ENCODE data around the gene SCUBE1. TPM values are rescaled to one million over a fixed set of nuclear protein-coding genes. Genes with fewer than 3 reads are reported as not detected.

SCUBE1 gene
- polyA plus RNA-seq, 1 donor from 2014 or later = not detected

DNA sequence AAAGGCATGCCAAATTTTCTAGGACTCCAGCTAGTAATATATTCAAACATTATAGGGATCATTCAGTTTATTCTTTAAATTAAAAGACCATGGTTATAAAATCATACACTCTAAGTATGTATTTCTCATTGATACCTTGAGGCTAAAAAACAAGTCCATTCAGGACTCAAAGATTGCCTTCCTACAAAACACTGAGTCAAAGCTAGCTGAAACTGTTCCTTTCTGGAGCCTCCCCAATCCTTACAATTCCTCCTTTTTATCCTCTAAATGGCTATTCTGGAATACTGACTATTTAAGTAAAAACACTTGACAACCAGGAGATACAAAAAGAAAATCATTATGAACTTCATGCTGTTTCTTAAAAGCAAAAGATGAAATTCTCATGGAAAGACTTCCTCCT is 151.3 kb downstream of the SCUBE1 start:
- H3K4me3 Mint-ChIP-seq = peak overlapping the region in 1 of 4 donors; percentile 37
- peaks cover 4% of the 10 kb centered on the region for H3K27me3 Mint-ChIP-seq
- peaks cover 0 to 3% (median 2%) of the 10 kb centered on the region in 3 donors for H3K4me1 Mint-ChIP-seq
- peak overlapping the region in 1 of 3 donors; percentile 23 for H3K27ac Mint-ChIP-seq
- H3K36me3 Mint-ChIP-seq = no peaks in the 10 kb centered on the region
- peaks cover 0 to 7% (median 0%) of the 10 kb centered on the region in 3 donors for H3K9me3 Mint-ChIP-seq

DNA sequence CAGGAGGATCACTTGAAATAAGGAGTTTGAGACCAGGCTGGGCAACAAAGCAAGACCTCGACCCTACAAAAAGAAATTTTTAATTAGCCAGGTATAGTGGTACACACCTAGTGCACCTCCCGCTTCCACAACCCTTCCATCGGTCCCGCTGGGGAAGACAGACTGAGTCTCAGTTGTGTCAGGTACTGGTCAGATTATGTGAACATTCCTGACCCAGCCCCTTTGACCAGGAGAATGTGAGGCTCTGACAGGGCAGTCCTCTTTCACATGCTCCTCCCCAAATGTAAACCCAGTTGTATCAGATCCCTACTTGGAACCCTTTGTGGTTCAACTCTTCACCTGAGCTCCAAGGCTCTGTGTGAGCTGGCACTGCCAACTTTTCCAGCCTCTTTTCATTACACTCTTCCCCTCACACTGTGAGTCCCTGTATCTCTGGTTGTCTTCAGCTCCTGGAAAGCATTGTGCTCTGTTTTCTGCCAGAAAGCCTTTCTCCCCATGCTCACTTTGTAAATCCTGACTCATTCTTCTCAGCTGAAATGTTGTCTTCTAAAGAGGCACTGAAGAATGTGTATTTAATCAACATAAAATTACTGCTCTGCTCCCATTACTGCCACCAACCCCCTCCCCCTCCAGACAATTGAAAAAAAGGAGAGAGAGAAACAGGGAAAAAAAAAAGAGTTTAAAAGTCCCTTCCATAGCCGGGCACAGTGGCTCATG is 154.2 kb downstream of the SCUBE1 start:
- peaks cover 0 to 7% (median 0%) of the 10 kb centered on the region in 3 donors for H3K9me3 Mint-ChIP-seq
- no peaks in the 10 kb centered on the region for H3K36me3 Mint-ChIP-seq
- peak overlapping the region in 2 of 3 donors; percentile 74 to 84 for H3K27ac Mint-ChIP-seq
- H3K4me3 Mint-ChIP-seq = peak overlapping the region in 3 of 4 donors; percentile 65 to 84 (median 82)
- peaks cover 0 to 7% (median 5%) of the 10 kb centered on the region in 3 donors for H3K4me1 Mint-ChIP-seq
- H3K27me3 Mint-ChIP-seq = peaks cover 1% of the 10 kb centered on the region

DNA sequence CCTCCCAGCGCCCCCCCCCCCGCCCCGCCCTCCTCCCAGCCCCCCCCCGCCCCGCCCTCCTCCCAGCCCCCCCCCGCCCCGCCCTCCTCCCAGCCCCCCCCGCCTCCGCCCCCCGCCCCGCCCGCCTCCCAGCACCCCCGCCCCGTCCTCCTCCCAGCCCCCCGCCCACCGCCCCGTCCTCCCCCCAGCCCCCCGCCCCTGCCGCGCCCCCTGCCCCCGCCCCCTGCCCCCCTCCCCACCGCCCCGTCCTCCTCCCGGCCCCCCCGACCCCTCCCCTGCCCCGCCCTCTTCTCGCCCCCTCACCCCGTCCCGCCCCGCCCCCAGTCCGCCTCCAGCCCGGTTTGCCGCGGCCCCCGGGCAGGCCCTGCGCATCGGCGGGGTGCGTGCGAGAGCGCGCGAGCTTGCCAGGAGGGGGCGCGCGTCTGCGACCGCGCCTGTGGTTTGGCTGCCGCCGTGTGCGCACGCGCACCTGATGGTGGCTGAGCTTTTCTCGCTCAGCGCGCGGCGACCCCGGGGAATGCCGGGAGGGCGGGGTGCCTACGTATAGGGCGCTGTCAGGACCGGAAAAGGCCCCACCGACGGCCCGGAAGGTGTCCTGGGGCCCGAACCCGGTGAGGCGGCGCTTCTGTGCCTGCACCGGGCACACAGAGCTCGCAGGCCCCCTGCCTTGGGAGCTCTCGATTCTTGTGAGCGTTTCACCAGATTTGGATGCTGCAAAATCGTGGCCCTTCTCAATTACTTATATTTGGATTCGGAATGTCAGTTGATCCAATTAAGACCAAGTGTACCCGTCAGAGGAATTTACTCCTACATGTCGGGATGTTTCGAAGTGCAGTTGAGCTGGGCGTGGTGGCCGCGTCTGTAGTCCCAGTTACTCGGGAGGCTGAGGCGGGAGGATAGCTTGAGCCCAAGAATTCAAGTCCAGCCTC is 155.7 kb downstream of the SCUBE1 start:
- Mint-ChIP-seq H3K9me3 (peaks cover 0 to 7% (median 0%) of the 10 kb centered on the region in 3 donors), H3K36me3 (no peaks in the 10 kb centered on the region), H3K4me3 (peak overlapping the region; percentile 81 to 96 (median 92)), H3K4me1 (peaks cover 0 to 8% (median 5%) of the 10 kb centered on the region in 3 donors), H3K27ac (peak overlapping the region; percentile 97 to 100 (median 98)), H3K27me3 (no peaks in the 10 kb centered on the region)

DNA sequence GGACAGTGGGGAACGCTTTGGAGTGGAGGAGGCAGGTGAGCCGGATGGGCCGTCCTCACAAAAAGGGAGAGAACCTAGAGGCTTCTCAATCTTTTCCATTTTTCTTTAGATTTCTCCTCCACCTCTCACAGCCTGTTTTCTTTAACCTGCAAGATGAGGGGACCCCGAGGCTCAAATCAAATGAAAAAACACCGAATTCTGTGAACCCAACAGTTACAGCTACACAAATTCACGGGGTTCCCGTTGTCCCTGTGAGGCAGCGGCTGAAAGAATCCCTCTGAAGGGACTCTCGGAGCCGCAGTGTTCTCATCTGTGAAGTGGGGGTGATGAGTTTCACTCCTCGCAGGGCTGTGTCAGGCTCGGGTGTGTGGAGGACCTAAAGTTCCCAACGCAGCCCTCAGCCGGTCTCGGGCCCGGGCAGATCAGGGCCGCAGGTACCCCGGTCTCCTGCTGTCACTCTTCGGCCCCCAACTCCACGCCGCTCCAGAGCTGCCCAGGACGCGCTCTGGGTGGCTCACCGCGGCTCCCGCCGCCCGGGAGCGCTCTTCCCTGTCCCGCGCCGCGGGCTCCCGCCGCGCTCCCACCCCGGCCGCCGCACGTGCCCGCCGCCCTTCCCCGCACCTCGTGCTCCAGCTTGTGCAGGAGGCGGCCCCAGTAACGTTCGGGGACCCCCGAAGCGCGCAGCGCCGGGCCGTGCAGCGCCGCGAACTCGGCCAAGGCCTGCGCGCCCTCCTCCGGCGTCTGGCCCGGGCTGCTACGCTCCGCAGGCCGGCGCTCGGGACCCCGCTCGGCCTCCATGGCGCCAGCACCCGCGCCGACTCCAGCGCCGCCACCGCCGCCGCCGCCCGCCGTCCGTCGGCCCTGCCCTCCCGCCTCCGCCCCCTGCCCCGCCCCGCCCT is 156.7 kb downstream of the SCUBE1 start, which contains the start of gene TTLL12:
TTLL12 (minus strand) TSS at position 863 of the 899 bp plus-strand sequence; CDS start at position 798, 65 bp downstream.
- Mint-ChIP-seq H3K27ac (peak within 1 kb of the TSS; percentile 97 to 100 (median 98)), H3K4me3 (peak within 1 kb of the TSS; percentile 81 to 96 (median 92)), H3K36me3 (peaks cover 2% of the 10 kb centered on the region), H3K27me3 (no peaks in the 10 kb centered on the region), H3K9me3 (peaks cover 0 to 4% (median 0%) of the 10 kb centered on the region in 3 donors), H3K4me1 (peaks cover 0 to 8% (median 7%) of the 10 kb centered on the region in 3 donors)

DNA sequence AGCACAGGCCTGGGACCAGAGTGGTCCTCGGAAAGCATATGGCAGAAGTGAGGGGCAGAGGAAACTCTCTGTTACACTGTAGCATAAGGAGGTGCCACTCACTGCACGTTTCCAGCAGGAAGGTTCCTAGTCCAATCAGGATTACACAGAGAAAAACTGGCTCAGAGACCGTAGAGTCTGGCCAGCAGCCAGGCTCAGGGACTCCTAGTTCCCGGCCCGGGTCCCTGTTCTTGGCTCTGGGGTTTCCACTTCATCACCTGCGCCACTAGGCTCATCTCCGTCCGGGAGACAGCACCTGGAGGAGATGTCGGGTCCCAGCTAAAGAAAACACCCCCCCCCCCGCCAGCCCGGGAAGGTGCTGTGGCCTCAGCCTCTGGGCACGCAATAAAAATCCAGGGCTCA is 157.3 kb downstream of the SCUBE1 start:
- peak overlapping the region; percentile 55 to 79 (median 73) for H3K4me3 Mint-ChIP-seq
- peaks cover 0 to 8% (median 7%) of the 10 kb centered on the region in 3 donors for H3K4me1 Mint-ChIP-seq
- no peaks in the 10 kb centered on the region for H3K27me3 Mint-ChIP-seq
- H3K27ac Mint-ChIP-seq = peak overlapping the region in 2 of 3 donors; percentile 81 to 92
- H3K36me3 Mint-ChIP-seq = peaks cover 2% of the 10 kb centered on the region
- no peaks in the 10 kb centered on the region for H3K9me3 Mint-ChIP-seq

DNA sequence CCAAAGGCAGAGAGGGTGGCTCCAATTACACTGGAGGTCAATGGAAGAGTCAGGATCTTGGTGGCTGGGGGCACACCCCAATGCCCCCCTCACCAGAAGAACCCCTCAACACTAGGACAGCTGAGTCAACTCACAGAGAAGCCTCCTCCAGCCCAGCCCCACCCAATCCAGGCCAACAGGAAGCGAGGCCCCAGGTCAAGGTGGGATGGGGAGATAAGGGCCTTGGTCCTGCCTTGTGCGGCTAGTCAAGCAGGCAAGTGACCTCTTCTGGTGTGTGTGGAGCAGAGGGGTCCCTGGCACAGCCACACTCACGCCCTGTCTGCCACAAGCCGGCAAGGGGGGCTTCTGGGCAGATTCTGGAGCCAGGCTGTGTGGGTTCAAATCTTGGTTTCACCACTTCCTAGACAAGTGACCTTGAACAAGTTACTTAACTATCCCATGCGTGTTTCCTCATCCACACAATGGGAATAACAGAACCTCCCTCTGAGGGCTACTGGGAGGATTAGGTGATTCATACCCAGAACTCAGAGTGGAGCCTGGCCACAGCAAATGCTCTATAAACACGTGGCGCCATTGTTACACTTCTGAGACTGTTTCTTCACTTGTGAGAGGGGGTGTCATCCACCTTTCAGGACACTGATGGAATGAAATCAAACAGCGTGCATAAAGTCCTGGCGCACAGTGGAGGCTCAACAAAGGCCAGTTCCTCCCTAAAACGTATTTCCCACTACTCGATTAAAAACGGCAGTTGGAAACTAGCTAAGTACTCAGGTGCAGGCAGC is 159.5 kb downstream of the SCUBE1 start:
- no peaks in the 10 kb centered on the region for H3K9me3 Mint-ChIP-seq
- peak overlapping the region in 1 of 3 donors; percentile 92 for H3K27ac Mint-ChIP-seq
- H3K4me3 Mint-ChIP-seq = peak overlapping the region in 2 of 4 donors; percentile 68 to 71
- peaks cover 0 to 6% (median 5%) of the 10 kb centered on the region in 3 donors for H3K4me1 Mint-ChIP-seq
- H3K36me3 Mint-ChIP-seq = peaks cover 4% of the 10 kb centered on the region
- no peaks in the 10 kb centered on the region for H3K27me3 Mint-ChIP-seq

DNA sequence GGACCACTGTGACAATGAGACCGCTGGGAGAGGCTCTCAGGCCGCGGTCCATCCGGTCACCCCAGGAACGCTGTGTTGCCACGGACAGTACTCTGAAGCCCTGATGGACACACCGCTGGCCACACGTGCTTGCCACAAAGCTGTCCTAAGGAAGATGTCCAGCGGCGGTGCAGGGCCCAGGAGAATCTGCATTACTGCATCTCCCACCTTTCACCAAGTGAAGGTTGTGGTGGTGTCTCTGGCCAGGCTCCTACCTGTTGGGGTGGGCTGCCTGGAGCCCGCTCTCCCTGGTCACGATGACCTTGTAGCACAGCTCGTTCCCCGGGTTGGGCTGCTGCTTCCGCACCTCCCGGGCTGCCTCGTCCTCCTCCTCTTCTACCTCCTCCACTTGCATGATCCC is 160.4 kb downstream of the SCUBE1 start:
- Mint-ChIP-seq H3K4me1 (peaks cover 0 to 6% (median 3%) of the 10 kb centered on the region in 3 donors), H3K4me3 (no peak overlapping the region), H3K27ac (no peak overlapping the region), H3K36me3 (peaks cover 5% of the 10 kb centered on the region), H3K27me3 (no peaks in the 10 kb centered on the region), H3K9me3 (no peaks in the 10 kb centered on the region)

DNA sequence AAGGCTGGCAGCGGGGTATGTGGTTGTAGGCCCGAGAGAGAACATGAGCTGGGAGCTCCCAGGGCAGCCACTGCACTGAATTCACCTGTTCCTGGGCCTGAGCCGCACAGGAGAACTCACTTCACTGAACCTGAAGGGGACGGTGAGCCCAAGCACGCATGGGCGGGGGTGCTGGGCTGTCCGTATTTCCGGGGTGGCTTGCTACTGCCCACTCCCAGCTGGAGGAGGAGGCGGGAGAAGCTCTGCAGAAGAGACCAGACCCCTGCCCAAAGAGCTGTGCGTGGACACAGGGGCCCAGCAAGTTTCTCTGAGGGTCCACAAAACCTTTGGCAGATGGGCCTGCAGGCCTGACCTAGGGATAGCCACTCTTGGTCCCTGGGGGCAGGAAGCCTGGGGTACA is 161.1 kb downstream of the SCUBE1 start:
- Mint-ChIP-seq H3K27me3 (no peaks in the 10 kb centered on the region), H3K27ac (peak overlapping the region in 1 of 3 donors; percentile 23), H3K4me1 (peaks cover 0 to 8% (median 3%) of the 10 kb centered on the region in 3 donors), H3K9me3 (no peaks in the 10 kb centered on the region), H3K36me3 (peaks cover 5% of the 10 kb centered on the region), H3K4me3 (no peak overlapping the region)

DNA sequence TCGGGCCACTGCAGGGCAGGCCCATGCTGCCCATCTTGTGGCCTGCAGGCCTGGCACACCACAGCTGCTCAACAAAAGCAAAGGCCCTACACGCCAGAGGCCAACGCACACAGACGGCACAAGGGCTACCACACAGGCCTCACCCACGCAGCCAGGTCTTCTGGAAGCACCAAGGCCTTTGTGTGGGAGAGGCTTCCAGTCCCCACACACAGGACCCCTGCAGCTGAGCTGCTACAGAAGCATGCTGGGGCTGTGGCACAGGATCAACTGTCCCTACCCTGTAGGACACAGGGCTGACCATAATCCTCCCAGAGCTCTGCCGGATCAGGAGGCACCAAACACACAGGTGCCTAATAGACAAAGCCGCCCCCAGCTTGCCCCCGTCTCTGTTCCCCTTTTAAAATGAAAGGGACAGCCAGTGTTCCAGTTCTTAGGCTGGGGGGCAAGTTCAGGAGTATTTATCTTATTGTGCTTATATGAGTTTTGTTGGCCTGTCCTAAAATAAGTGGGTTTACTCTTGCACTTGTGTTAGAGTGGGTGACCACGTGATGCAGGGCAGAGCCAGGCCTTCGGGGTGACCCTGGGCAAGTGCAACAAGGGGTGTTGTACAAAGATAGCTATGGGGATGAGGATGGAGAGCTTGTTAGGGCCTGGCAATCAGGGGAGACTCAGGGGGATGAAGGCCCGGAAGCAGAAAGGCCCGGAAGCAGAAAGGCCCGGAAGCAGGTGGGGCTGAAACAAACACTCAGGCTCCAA is 161.7 kb downstream of the SCUBE1 start:
- Mint-ChIP-seq H3K9me3 (no peaks in the 10 kb centered on the region), H3K4me1 (peaks cover 0 to 8% (median 3%) of the 10 kb centered on the region in 3 donors), H3K27ac (peak overlapping the region in 2 of 3 donors; percentile 28 to 38), H3K4me3 (peak overlapping the region in 1 of 4 donors; percentile 55), H3K36me3 (peaks cover 5% of the 10 kb centered on the region), H3K27me3 (no peaks in the 10 kb centered on the region)

DNA sequence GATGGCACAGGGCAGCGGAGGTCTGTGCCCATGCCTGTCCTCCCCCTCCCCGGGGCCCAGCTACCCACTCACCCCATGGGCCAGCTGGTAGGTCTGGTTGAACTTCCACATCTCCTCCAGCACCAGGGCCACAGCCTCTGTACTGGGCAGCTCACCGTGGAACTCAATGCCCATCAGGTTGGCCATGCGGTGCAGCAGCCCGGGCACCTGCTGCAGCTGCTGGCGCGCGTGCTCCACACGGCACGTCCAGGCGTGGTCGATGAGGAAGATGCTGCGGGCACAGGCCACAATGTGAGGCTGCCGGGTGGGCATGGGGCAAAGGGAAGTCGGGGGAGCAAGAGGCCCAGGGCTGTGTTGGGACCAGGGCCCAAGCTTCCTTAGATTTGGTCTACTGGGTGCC is 162.5 kb downstream of the SCUBE1 start:
- H3K27me3 Mint-ChIP-seq = no peaks in the 10 kb centered on the region
- no peaks in the 10 kb centered on the region for H3K9me3 Mint-ChIP-seq
- H3K4me1 Mint-ChIP-seq = peaks cover 0 to 6% (median 3%) of the 10 kb centered on the region in 3 donors
- H3K36me3 Mint-ChIP-seq = peaks cover 7% of the 10 kb centered on the region
- H3K27ac Mint-ChIP-seq = peak overlapping the region in 1 of 3 donors; percentile 28
- no peak overlapping the region for H3K4me3 Mint-ChIP-seq

DNA sequence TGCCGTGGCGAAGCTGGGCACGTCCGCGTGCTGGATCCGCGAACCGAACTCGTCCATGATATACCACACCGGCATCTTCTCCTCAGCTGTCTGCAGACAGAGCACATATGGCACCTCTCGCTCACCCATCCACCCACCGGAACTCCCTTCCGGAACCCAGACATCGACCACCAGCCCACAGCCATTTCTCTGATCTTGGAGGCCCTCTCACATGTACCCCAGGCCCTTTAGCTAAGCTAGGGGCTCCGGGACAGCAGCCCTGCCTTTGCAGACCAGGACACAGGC is 163.3 kb downstream of the SCUBE1 start:
- Mint-ChIP-seq H3K4me3 (no peak overlapping the region), H3K36me3 (peaks cover 7% of the 10 kb centered on the region)

DNA sequence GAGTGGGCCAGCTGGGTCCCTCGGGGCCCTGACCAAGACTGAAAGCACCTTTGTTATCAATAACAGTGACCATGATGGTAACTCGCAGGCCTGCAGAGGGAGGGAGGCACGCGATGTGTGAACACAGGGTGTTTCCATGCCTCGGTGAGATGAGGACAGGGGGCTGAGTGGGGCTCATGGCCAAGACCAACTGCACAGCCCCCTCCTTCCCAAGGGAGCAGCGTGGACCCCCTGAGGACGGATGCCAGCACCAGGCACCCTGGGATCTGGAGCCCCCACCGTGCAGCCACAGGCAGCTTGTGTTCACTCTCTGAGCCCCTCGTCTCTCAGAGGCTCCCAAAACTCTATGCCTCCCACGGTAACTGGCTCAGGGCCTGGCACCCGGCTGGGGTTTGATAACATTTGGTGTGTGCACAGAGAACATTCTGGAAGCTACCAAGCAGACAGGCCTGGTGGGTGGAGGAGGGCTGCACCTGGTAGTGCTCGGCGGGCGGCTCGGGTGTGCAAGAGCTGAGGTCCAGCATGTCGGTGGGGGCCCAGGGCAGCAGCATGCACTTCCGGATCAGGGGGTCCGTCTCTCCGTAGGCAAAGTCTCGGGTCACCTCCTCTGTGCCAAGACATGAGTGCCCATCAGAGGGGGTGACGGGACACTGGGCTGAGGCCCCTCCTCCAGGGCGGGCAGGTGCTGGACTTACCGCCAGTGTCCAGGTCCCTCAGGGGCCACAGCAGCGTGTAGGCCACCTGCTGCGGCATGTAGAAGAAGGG is 163.8 kb downstream of the SCUBE1 start:
- Mint-ChIP-seq H3K4me1 (peaks cover 0 to 6% (median 1%) of the 10 kb centered on the region in 3 donors), H3K4me3 (no peak overlapping the region), H3K9me3 (no peaks in the 10 kb centered on the region), H3K27me3 (no peaks in the 10 kb centered on the region), H3K27ac (no peak overlapping the region), H3K36me3 (peaks cover 7% of the 10 kb centered on the region)

More for the DNA sequence above, 163.3 kb downstream of the SCUBE1 start:
- H3K4me1 Mint-ChIP-seq = peaks cover 0 to 6% (median 1%) of the 10 kb centered on the region in 3 donors
- peak overlapping the region in 1 of 3 donors; percentile 83 for H3K27ac Mint-ChIP-seq
- no peaks in the 10 kb centered on the region for H3K9me3 Mint-ChIP-seq
- no peaks in the 10 kb centered on the region for H3K27me3 Mint-ChIP-seq

Measured in IgD-negative memory B cell (primary cell).